K562 (cell line): Measurements from ENCODE around the gene CREB5. TPM values are rescaled to one million over a fixed set of nuclear protein-coding genes. Genes with fewer than 3 reads are reported as not detected.

ENCODE experiments used
- ATAC-seq: fragments of 200-7000 bp; cut with Tn5 transposase; 3 replicates; pipeline ENCODE4 v1.9.1; 2020; ENCODE audit warnings: moderate library complexity
- BruUV-seq: library from RNA; stranded (reverse); fragments of 400-500 nt; replicated peaks from 2 replicates; lab custom pipeline; 2021; lab: Mats Ljungman, UMichigan
- CTCF ChIA-PET: fragments of 300-600 bp; formaldehyde crosslinking; extraction: SDS; loops from one replicate; lab custom pipeline; 2021; ENCODE audit warnings: low intra/inter-chr PET ratio; lab: Yijun Ruan, JAX
- POLR2A ChIA-PET: fragments of 300-600, 350-650 bp; sonication (Branson Sonifier 250); formaldehyde crosslinking; extraction: SDS; loops from one replicate; lab custom pipeline; 2021; ENCODE audit warnings: antibody characterized with exemption, inconsistent platforms; lab: Yijun Ruan, JAX
- DNase-seq, 4 experiments: peaks; one replicate each; pipeline versions ENCODE4 v3.0.0 to v3.0.0-alpha.2; 2011 to 2018; ENCODE audit warnings: low spot score in 3 of 4, mixed read lengths in 3 of 4; ENCODE audit errors: extremely low read depth in 1 of 4
- FAIRE-seq: peaks from 2 replicates; lab custom pipeline; 2011; peaks lifted over from hg19 to GRCh38; lab: Jason Lieb, UNC
- H2AFZ ChIP-seq: 2 replicates; pipeline ENCODE4 v1.6.0; 2011; ENCODE audit warnings: low read depth, low read length, control low read depth, inconsistent platforms
- H3K27ac ChIP-seq: fragments of 200-600 bp; 3 replicates; pipeline ENCODE4 v1.8.0; 2011; ENCODE audit warnings: low read depth, mild to moderate bottlenecking, control low read depth, inconsistent platforms, low read length, moderate library complexity, mixed read lengths; ENCODE audit errors: extremely low read depth
- H3K27me3 ChIP-seq, 2 experiments: fragments of 300-600 bp in 1 of 2; 2 replicates in 1 of 2; 3 replicates in 1 of 2; pipeline versions ENCODE4 v1.6.0 to v1.8.0; 2011; ENCODE audit warnings: inconsistent platforms in 2 of 2, low read length in 2 of 2, mild to moderate bottlenecking in 1 of 2, mixed read lengths in 1 of 2, moderate library complexity in 1 of 2; ENCODE audit not compliant: control insufficient read depth in 2 of 2, insufficient read depth in 2 of 2
- H3K36me3 ChIP-seq: fragments of 300-600 bp; 3 replicates; pipeline ENCODE4 v1.8.0; 2011; ENCODE audit warnings: mild to moderate bottlenecking, low read length, inconsistent platforms; ENCODE audit not compliant: control insufficient read depth, insufficient read depth
- H3K4me1 ChIP-seq, 2 experiments: fragments of 200-600 bp in 1 of 2; replicated peaks in 1 of 2; 2 replicates in 1 of 2; 3 replicates in 1 of 2; pipeline versions ENCODE4 v1.5.1 to v1.8.0; 2011; ENCODE audit warnings: inconsistent platforms in 2 of 2, low read length in 2 of 2, mild to moderate bottlenecking in 1 of 2, mixed read lengths in 1 of 2, moderate library complexity in 1 of 2; ENCODE audit not compliant: control insufficient read depth in 2 of 2, insufficient read depth in 2 of 2
- H3K4me2 ChIP-seq: 2 replicates; pipeline ENCODE4 v1.6.1; 2011; ENCODE audit warnings: low read length, control low read depth, inconsistent platforms, mixed read lengths; ENCODE audit not compliant: insufficient read depth
- H3K4me3 ChIP-seq: fragments of 200-600 bp; sonication (generic), shearing (Covaris generic); 2 replicates; pipeline ENCODE4 v1.5.1; 2016; ENCODE audit warnings: control low read depth, inconsistent platforms
- H3K79me2 ChIP-seq: fragments of 200-600 bp; 3 replicates; pipeline ENCODE4 v1.8.0; 2011; ENCODE audit warnings: low read length, inconsistent platforms; ENCODE audit not compliant: control insufficient read depth, insufficient read depth
- H3K9ac ChIP-seq, 2 experiments: 2 replicates each; pipeline versions ENCODE4 v1.6.0 to v1.6.1; 2011; ENCODE audit warnings: low read depth in 2 of 2, low read length in 2 of 2, control low read depth in 1 of 2, inconsistent platforms in 1 of 2, mild to moderate bottlenecking in 1 of 2, mixed read lengths in 1 of 2; ENCODE audit not compliant: insufficient read depth in 1 of 2
- H3K9me1 ChIP-seq: one replicate; pipeline ENCODE4 v1.6.0; 2011; ENCODE audit warnings: inconsistent platforms, mild to moderate bottlenecking, low read length, moderate library complexity; ENCODE audit not compliant: control insufficient read depth, insufficient read depth
- H3K9me3 ChIP-seq: replicated peaks from 2 replicates; pipeline ENCODE4 v1.5.1; 2011; ENCODE audit warnings: low read depth, low read length, inconsistent platforms; ENCODE audit not compliant: control insufficient read depth, insufficient read depth
- H4K20me1 ChIP-seq: replicated peaks from 2 replicates; pipeline ENCODE4 v1.6.1; 2011; ENCODE audit warnings: low read length, inconsistent platforms, mixed read lengths; ENCODE audit not compliant: control insufficient read depth, insufficient read depth
- CEBPZ ChIP-seq: fragments of 150-350 bp; IDR thresholded peaks from 2 replicates; pipeline ENCODE4 v1.6.1; 2014; ENCODE audit warnings: low read depth, mild to moderate bottlenecking, low read length, borderline replicate concordance
- ERF ChIP-seq: fragments of 450-650 bp; formaldehyde crosslinking; IDR thresholded peaks from 2 replicates; pipeline ENCODE4 v1.4.0; 2020; ENCODE audit warnings: mild to moderate bottlenecking, mixed read lengths
- FOS ChIP-seq: IDR thresholded peaks from 3 replicates; pipeline ENCODE4 v1.6.1; 2011; ENCODE audit not compliant: insufficient read length; ENCODE audit errors: extremely low read depth
- HMBOX1 ChIP-seq: sonication (generic); IDR thresholded peaks from 2 replicates; pipeline ENCODE4 v1.6.1; 2016
- LCOR ChIP-seq: sonication (generic); formaldehyde crosslinking; IDR thresholded peaks from 2 replicates; pipeline ENCODE4 v1.8.0; 2022; ENCODE audit warnings: mild to moderate bottlenecking, missing genetic modification reagents
- TCF3 ChIP-seq: sonication (generic); formaldehyde crosslinking; IDR thresholded peaks from 2 replicates; pipeline ENCODE4 v1.4.0; 2020; ENCODE audit warnings: mild to moderate bottlenecking, missing genetic modification reagents
- ZFPM2 ChIP-seq: fragments of 250-450 bp; sonication (Bioruptor Pico); IDR thresholded peaks from 2 replicates; pipeline ENCODE4 v1.5.1; 2022; ENCODE audit warnings: mild to moderate bottlenecking
- ZNF165 ChIP-seq: fragments of 250-450 bp; sonication (Bioruptor Pico); IDR thresholded peaks from 2 replicates; pipeline ENCODE4 v1.4.0; 2020; ENCODE audit warnings: borderline replicate concordance
- ZNF280B ChIP-seq: fragments of 250-450 bp; sonication (Bioruptor Pico); IDR thresholded peaks from 2 replicates; pipeline ENCODE4 v1.5.1; 2021; ENCODE audit warnings: mild to moderate bottlenecking
- ZNF431 ChIP-seq: sonication (generic); formaldehyde crosslinking; IDR thresholded peaks from 2 replicates; pipeline ENCODE4 v1.8.0; 2022; ENCODE audit warnings: mild to moderate bottlenecking, missing genetic modification reagents
- WGBS: fragments of 100-300 bp; shearing (Covaris generic); methylation state at CpG from one replicate; pipeline ENCODE4 v1.1.6; 2016; ENCODE audit warnings: low coverage, mixed read lengths; ENCODE audit not compliant: insufficient coverage; ENCODE audit errors: missing lambda C conversion rate; 5-methylcytosine and 5-hydroxymethylcytosine counted together
- in situ Hi-C: fragments of 300-500 bp; cut with MboI; formaldehyde crosslinking; loops from 4 replicates; pipeline ENCODE4 v1.15.0; 2018; ENCODE audit warnings: inconsistent platforms, mixed read lengths
- intact Hi-C: fragments of 100-400 bp; cut with micrococcal nuclease; formaldehyde crosslinking; loops from 2 replicates; pipeline ENCODE4 v1.14.2; 2022
- polyA plus RNA-seq, 8 experiments: library from polyadenylated mRNA; depleted of rRNA in 4 of 8; stranded (reverse) in 5 of 8; unstranded in 3 of 8; fragments of >200 nt; fragmentation: Nextera tagmentation in 2 of 8; fragmentation: Illumina TruSeq in 1 of 8; extraction: Ambion mirVana in 2 of 8; extraction: Trizol in 1 of 8; gene quantifications; 2 replicates each; pipeline versions ENCODE4 v1.2.1 to v1.2.3, GENCODE V29; 2011 to 2014; ENCODE audit warnings: inconsistent platforms in 1 of 8, missing spikeins in 1 of 8
- total RNA-seq, 7 experiments: library from RNA; depleted of rRNA in 6 of 7; stranded (reverse); fragments of >200 nt in 6 of 7; fragmentation: Illumina TruSeq in 2 of 7; extraction: Trizol in 2 of 7; gene quantifications; 2 replicates each; pipeline versions ENCODE4 v1.2.1 to v1.2.3, GENCODE V29; 2011 to 2021; ENCODE audit warnings: low replicate concordance in 1 of 7

Gene CREB5
- total and polyA plus RNA-seq, 9 of the 15 experiments (the other 6 are each of a cell fraction or from before 2014, with no cell fraction given): 0.33 to 6.4 (median 1.8) TPM

GRCh38 chr7:28520074-28521015 is 108.0 kb downstream of the CREB5 start:
- Histone ChIP-seq H3K27me3 (peaks cover 19 to 27% of the 10 kb centered on the region in 2 experiments; a peak in 4 of 5 replicates), H3K4me3 (no peak overlapping the region), H3K27ac (no peak overlapping the region), H3K79me2 (no peaks in the 10 kb centered on the region), H3K4me2 (no peak overlapping the region), H2AFZ (no peak overlapping the region), H3K9me1 (peaks cover 3% of the 10 kb centered on the region), H3K4me1 (no peaks in the 10 kb centered on the region), H3K36me3 (no peaks in the 10 kb centered on the region), H3K9ac (no peak overlapping the region), H3K9me3 (no peaks in the 10 kb centered on the region), H4K20me1 (no peaks in the 10 kb centered on the region)
- ChIA-PET CTCF (no interaction called here), POLR2A (no interaction called here)
- intact Hi-C loops: no loop called here
- FAIRE-seq (no peak), DNase-seq (no peak), ATAC-seq (no peak)
- in situ Hi-C loops: no loop called here
- 2% methylated on average over 9 of the region's 9 CpGs for WGBS
- no TSS peak for BruUV-seq
- TF ChIP-seq ZNF165 (CRISPR knock-in tag) (no peak), ERF (CRISPR knock-in tag) (no peak), ZFPM2 (CRISPR knock-in tag) (no peak), LCOR (CRISPR knock-in tag) (no peak), HMBOX1 (no peak), ZNF280B (CRISPR knock-in tag) (no peak), CEBPZ (no peak), FOS (no peak), ZNF431 (CRISPR knock-in tag) (no peak), TCF3 (no peak)
